HG03135 (cell line): ENCODE results near the gene RERE.
"Not testable (repeated sequence)": the region's sequence is repeated elsewhere in the genome, so short reads cannot be mapped to it uniquely, and the experiment has no call there.

Experiments
- ATAC-seq: cut with Tn5 transposase; IDR thresholded peaks from one replicate; pipeline ENCODE4 v1.9.1; 2021; ENCODE audit warnings: mild to moderate bottlenecking, moderate library complexity; ENCODE audit not compliant: unreplicated experiment

RERE gene

GRCh38 chr1:8621034-8621582, 196.3 kb downstream of the RERE start:
- not testable (repeated sequence) for ATAC-seq

- not testable (repeated sequence) for ATAC-seq
Measured at GRCh38 chr1:8619917-8620502, 197.4 kb downstream of the RERE start.

- ATAC-seq: not testable (repeated sequence)
Measured at GRCh38 chr1:8619419-8619818, 198.0 kb downstream of the RERE start.

- not testable (repeated sequence) for ATAC-seq
Measured at GRCh38 chr1:8616791-8617190, 200.6 kb downstream of the RERE start.

GRCh38 chr1:8611634-8612515, 205.6 kb downstream of the RERE start:
- not testable (repeated sequence) for ATAC-seq

- ATAC-seq: no peak
Measured at GRCh38 chr1:8607906-8608305, 209.5 kb downstream of the RERE start.

- ATAC-seq: peak; percentile 86
Measured at GRCh38 chr1:8604041-8604945, 213.1 kb downstream of the RERE start.

GRCh38 chr1:8603220-8603616, 214.2 kb downstream of the RERE start:
- no peak for ATAC-seq

GRCh38 chr1:8602471-8603219, 214.8 kb downstream of the RERE start:
- no peak for ATAC-seq

- ATAC-seq: no peak
Measured at GRCh38 chr1:8600336-8600735, 217.1 kb downstream of the RERE start.

- no peak for ATAC-seq
Measured at GRCh38 chr1:8599646-8600212, 217.7 kb downstream of the RERE start.

GRCh38 chr1:8598783-8599182, 218.7 kb downstream of the RERE start:
- no peak for ATAC-seq

- ATAC-seq: no peak
Measured at GRCh38 chr1:8598060-8598724, 219.2 kb downstream of the RERE start.

- ATAC-seq: no peak
Measured at GRCh38 chr1:8597455-8597854, 220.0 kb downstream of the RERE start.

GRCh38 chr1:8595941-8596340, 221.5 kb downstream of the RERE start:
- ATAC-seq: no peak

- no peak for ATAC-seq
Measured at GRCh38 chr1:8595332-8595731, 222.1 kb downstream of the RERE start.

GRCh38 chr1:8593292-8593691, 224.1 kb downstream of the RERE start:
- ATAC-seq: not testable (repeated sequence)

- no peak for ATAC-seq
Measured at GRCh38 chr1:8591569-8591968, 225.9 kb downstream of the RERE start.

GRCh38 chr1:8590721-8591351, 226.6 kb downstream of the RERE start:
- no peak for ATAC-seq
